K562 (cell line): ENCODE measurements around the gene TIMM23. TPM values are rescaled to one million over a fixed set of nuclear protein-coding genes. Genes with fewer than 3 reads are reported as not detected.

ENCODE experiments used
- DEAF1 ChIP-seq: fragments of 450-650 bp; formaldehyde crosslinking; IDR thresholded peaks from 2 replicates; pipeline ENCODE4 v1.4.0; 2020; ENCODE audit warnings: mild to moderate bottlenecking, moderate library complexity
- DNMT1 ChIP-seq: fragments of 450-650 bp; IDR thresholded peaks from 2 replicates; pipeline ENCODE4 v1.6.1; 2016; ENCODE audit warnings: antibody characterized with exemption, mild to moderate bottlenecking
- FOXJ3 ChIP-seq: sonication (generic); formaldehyde crosslinking; IDR thresholded peaks from 2 replicates; pipeline ENCODE4 v1.4.0; 2020; ENCODE audit warnings: mild to moderate bottlenecking, missing genetic modification reagents
- HNRNPL ChIP-seq: fragments of 200-400 bp; formaldehyde crosslinking; IDR thresholded peaks from 2 replicates; pipeline ENCODE4 v1.6.1; 2017; ENCODE audit warnings: low read depth, mild to moderate bottlenecking, low read length
- KLF1 ChIP-seq: fragments of 450-650 bp; IDR thresholded peaks from 2 replicates; pipeline ENCODE4 v1.6.1; 2016; ENCODE audit warnings: missing genetic modification characterization, missing compliant biosample characterization
- KLF6 ChIP-seq: fragments of 250-450 bp; sonication (Bioruptor Pico); IDR thresholded peaks from 2 replicates; pipeline ENCODE4 v1.4.0; 2020; ENCODE audit warnings: mild to moderate bottlenecking, moderate library complexity, borderline replicate concordance
- NFE2L1 ChIP-seq: fragments of 450-650 bp; IDR thresholded peaks from 2 replicates; pipeline ENCODE4 v1.6.1; 2016; ENCODE audit warnings: missing genetic modification characterization, low read depth, mild to moderate bottlenecking, missing compliant biosample characterization, moderate library complexity, borderline replicate concordance
- SRSF1 ChIP-seq: fragments of 200-400 bp; formaldehyde crosslinking; IDR thresholded peaks from 2 replicates; pipeline ENCODE4 v1.6.1; 2017; ENCODE audit warnings: mild to moderate bottlenecking, low read depth, low read length, moderate library complexity
- TAF7 ChIP-seq: fragments of 450-650 bp; IDR thresholded peaks from 2 replicates; pipeline ENCODE4 v1.6.1; 2016; ENCODE audit warnings: missing genetic modification characterization, missing compliant biosample characterization
- TEAD1 ChIP-seq, 2 experiments: fragments of 450-650 bp in 1 of 2; sonication (generic) in 1 of 2; formaldehyde crosslinking; IDR thresholded peaks; 2 replicates each; pipeline versions ENCODE4 v1.4.0 to v1.8.0; 2020 to 2022; ENCODE audit warnings: mild to moderate bottlenecking in 2 of 2, missing genetic modification reagents in 1 of 2
- ZFP36 ChIP-seq: fragments of 150-350 bp; IDR thresholded peaks from 2 replicates; pipeline ENCODE4 v1.6.1; 2018; ENCODE audit warnings: low read length, low read depth; ENCODE audit not compliant: partially characterized antibody
- ZNF143 ChIP-seq: sonication (generic); formaldehyde crosslinking; IDR thresholded peaks from 2 replicates; pipeline ENCODE4 v1.9.0; 2022; ENCODE audit warnings: mild to moderate bottlenecking, missing genetic modification reagents
- ZNF217 ChIP-seq: sonication (generic); formaldehyde crosslinking; IDR thresholded peaks from 2 replicates; pipeline ENCODE4 v1.8.0; 2022; ENCODE audit warnings: mild to moderate bottlenecking, missing genetic modification reagents
- ZNF253 ChIP-seq: fragments of 250-450 bp; sonication (Bioruptor Pico); conservative IDR thresholded peaks from 2 replicates; pipeline ENCODE4 v1.6.1; 2021; ENCODE audit warnings: mild to moderate bottlenecking
- ZNF431 ChIP-seq: sonication (generic); formaldehyde crosslinking; IDR thresholded peaks from 2 replicates; pipeline ENCODE4 v1.8.0; 2022; ENCODE audit warnings: mild to moderate bottlenecking, missing genetic modification reagents
- ZNF551 ChIP-seq: fragments of 250-450 bp; sonication (Bioruptor Pico); IDR thresholded peaks from 2 replicates; pipeline ENCODE4 v1.5.0; 2021; ENCODE audit warnings: mild to moderate bottlenecking, moderate library complexity
- ZNF655 ChIP-seq: fragments of 250-450 bp; sonication (Bioruptor Pico); IDR thresholded peaks from 2 replicates; pipeline ENCODE4 v1.5.0; 2021
- polyA plus RNA-seq, 8 experiments: library from polyadenylated mRNA; depleted of rRNA in 4 of 8; stranded (reverse) in 5 of 8; unstranded in 3 of 8; fragments of >200 nt; fragmentation: Nextera tagmentation in 2 of 8; fragmentation: Illumina TruSeq in 1 of 8; extraction: Ambion mirVana in 2 of 8; extraction: Trizol in 1 of 8; gene quantifications; 2 replicates each; pipeline versions ENCODE4 v1.2.1 to v1.2.3, GENCODE V29; 2011 to 2014; ENCODE audit warnings: inconsistent platforms in 1 of 8, missing spikeins in 1 of 8
- total RNA-seq, 7 experiments: library from RNA; depleted of rRNA in 6 of 7; stranded (reverse); fragments of >200 nt in 6 of 7; fragmentation: Illumina TruSeq in 2 of 7; extraction: Trizol in 2 of 7; gene quantifications; 2 replicates each; pipeline versions ENCODE4 v1.2.1 to v1.2.3, GENCODE V29; 2011 to 2021; ENCODE audit warnings: low replicate concordance in 1 of 7
- TF ChIP-seq, protein P1 (sequence below): fragments of 450-650 bp; IDR thresholded peaks from one replicate; pipeline ENCODE4 v1.6.1; 2018; ENCODE audit warnings: mild to moderate bottlenecking, moderate library complexity; ENCODE audit not compliant: partially characterized antibody
- TF ChIP-seq, protein P2 (sequence below), 2 experiments: fragments of 450-650 bp; conservative IDR thresholded peaks; 2 replicates each; pipeline ENCODE4 v1.6.1; 2017; ENCODE audit warnings: mild to moderate bottlenecking in 2 of 2, moderate library complexity in 2 of 2
- TF ChIP-seq, protein P3 (sequence below): fragments of 450-650 bp; IDR thresholded peaks from 2 replicates; pipeline ENCODE4 v1.6.1; 2016; ENCODE audit warnings: low read depth, mild to moderate bottlenecking, moderate library complexity
- TF ChIP-seq, protein P4 (sequence below): fragments of 450-650 bp; formaldehyde crosslinking; IDR thresholded peaks from 2 replicates; pipeline ENCODE4 v1.4.0; 2020; ENCODE audit warnings: mild to moderate bottlenecking

The TIMM23 gene
- total and polyA plus RNA-seq, 9 of the 15 experiments (the other 6 are each of a cell fraction or from before 2014, with no cell fraction given): 148 to 280 (median 183) TPM

- TF ChIP-seq, protein P1, sequence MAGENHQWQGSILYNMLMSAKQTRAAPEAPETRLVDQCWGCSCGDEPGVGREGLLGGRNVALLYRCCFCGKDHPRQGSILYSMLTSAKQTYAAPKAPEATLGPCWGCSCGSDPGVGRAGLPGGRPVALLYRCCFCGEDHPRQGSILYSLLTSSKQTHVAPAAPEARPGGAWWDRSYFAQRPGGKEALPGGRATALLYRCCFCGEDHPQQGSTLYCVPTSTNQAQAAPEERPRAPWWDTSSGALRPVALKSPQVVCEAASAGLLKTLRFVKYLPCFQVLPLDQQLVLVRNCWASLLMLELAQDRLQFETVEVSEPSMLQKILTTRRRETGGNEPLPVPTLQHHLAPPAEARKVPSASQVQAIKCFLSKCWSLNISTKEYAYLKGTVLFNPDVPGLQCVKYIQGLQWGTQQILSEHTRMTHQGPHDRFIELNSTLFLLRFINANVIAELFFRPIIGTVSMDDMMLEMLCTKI: no peak
- TF ChIP-seq ZFP36 (no peak), TEAD1 (CRISPR knock-in tag; IDR thresholded peaks at IDR 0.05) (peak in 1 of 2 experiments; percentile 69; a peak in 1 of 4 replicates), ZNF431 (CRISPR knock-in tag) (no peak), ZNF217 (CRISPR knock-in tag) (no peak), ZNF143 (no peak), ZNF551 (CRISPR knock-in tag) (no peak), ZNF253 (no peak), FOXJ3 (CRISPR knock-in tag) (no peak), TAF7 (tag) (no peak), KLF6 (CRISPR knock-in tag) (no peak), DNMT1 (no peak), HNRNPL (peak; percentile 87; the same call in 1 of the 2 replicates), SRSF1 (no peak), DEAF1 (CRISPR knock-in tag) (peak; percentile 54), NFE2L1 (tag) (no peak), ZNF655 (CRISPR knock-in tag) (no peak), KLF1 (tag) (no peak)
- TF ChIP-seq, protein P2, sequence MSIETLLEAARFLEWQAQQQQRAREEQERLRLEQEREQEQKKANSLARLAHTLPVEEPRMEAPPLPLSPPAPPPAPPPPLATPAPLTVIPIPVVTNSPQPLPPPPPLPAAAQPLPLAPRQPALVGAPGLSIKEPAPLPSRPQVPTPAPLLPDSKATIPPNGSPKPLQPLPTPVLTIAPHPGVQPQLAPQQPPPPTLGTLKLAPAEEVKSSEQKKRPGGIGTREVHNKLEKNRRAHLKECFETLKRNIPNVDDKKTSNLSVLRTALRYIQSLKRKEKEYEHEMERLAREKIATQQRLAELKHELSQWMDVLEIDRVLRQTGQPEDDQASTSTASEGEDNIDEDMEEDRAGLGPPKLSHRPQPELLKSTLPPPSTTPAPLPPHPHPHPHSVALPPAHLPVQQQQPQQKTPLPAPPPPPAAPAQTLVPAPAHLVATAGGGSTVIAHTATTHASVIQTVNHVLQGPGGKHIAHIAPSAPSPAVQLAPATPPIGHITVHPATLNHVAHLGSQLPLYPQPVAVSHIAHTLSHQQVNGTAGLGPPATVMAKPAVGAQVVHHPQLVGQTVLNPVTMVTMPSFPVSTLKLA (conservative IDR thresholded peaks at IDR 0.05): peak; percentile 76 to 90
- TF ChIP-seq, protein P3, sequence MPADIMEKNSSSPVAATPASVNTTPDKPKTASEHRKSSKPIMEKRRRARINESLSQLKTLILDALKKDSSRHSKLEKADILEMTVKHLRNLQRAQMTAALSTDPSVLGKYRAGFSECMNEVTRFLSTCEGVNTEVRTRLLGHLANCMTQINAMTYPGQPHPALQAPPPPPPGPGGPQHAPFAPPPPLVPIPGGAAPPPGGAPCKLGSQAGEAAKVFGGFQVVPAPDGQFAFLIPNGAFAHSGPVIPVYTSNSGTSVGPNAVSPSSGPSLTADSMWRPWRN: no peak
- TF ChIP-seq, protein P4, sequence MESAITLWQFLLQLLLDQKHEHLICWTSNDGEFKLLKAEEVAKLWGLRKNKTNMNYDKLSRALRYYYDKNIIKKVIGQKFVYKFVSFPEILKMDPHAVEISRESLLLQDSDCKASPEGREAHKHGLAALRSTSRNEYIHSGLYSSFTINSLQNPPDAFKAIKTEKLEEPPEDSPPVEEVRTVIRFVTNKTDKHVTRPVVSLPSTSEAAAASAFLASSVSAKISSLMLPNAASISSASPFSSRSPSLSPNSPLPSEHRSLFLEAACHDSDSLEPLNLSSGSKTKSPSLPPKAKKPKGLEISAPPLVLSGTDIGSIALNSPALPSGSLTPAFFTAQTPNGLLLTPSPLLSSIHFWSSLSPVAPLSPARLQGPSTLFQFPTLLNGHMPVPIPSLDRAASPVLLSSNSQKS (CRISPR knock-in tag): no peak
Measured at GRCh38 chr10:46022978-46023702, 50.9 kb downstream of the TIMM23 start (continued).
